HG03565 (cell line): ENCODE results near the gene CDK3.

ENCODE experiments used
- ATAC-seq: cut with Tn5 transposase; IDR thresholded peaks from one replicate; pipeline ENCODE4 v1.9.1; 2021; ENCODE audit warnings: mild to moderate bottlenecking, moderate library complexity; ENCODE audit not compliant: unreplicated experiment

CDK3 gene

GRCh38 chr17:76013377-76013932 is 12.8 kb downstream of the CDK3 start:
- no peak for ATAC-seq

DNA sequence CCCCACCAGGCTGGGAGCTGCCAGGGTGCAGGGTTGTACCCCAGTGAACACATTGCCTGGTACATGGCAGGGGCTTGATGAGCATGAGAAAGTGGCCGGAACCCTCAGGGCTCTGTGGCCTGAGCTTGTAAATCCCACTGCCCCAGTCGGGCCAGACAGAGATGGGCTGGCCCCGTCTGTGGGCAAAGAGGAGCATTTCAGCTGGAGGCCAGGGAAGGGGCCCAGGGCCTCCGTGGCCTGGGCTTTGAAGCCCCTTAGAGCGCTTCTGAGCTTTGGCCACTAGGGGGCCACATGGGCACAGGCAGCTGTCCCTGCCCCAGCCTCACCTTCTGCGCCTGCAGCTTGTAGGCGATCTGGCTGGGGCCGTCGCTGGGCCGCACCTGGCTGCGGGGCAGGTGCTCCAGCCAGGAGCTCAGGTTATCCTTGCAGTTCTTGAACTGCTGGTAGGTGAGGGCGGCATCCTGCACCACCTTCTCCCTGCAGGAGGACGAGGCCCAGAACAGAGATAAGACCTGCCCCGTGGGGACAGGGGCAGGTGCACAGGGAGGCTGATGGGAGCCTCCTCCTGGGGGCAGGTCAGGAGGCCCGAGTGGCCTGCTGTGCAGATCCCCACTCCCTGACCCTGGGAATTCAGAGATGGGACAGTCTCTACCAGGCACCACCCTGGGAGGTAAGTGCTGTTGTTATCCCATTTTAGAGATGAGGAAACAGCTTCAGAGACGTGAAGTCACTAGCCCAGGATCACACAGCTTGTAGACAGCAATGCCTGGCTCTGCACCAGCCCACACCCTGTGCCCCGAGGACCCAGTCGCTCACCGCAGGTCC is 13.7 kb downstream of the CDK3 start:
- ATAC-seq: no peak

DNA sequence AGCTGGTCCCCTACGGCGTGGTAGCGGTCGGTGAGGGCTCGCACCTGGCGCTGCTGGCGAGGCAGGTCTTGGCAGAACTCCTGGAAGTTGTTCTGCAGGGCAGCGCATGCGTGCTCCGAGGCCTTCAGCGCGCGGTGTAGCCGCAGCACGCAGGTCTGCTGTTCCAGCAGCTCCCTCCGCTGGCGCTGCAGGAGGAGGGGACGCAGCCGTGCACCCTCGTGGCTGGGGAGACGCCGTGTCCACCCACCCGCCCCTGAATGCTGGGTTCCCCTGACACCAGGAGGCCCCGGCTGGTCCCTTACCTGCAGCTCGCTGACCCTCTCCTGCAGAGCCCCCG is 14.2 kb downstream of the CDK3 start:
- ATAC-seq: no peak

- no peak for ATAC-seq
Measured at GRCh38 chr17:76017481-76018339, 17.1 kb downstream of the CDK3 start.

- ATAC-seq: no peak
Measured at GRCh38 chr17:76018340-76018680, 17.7 kb downstream of the CDK3 start.

- ATAC-seq: no peak
Measured at GRCh38 chr17:76018801-76019200, 18.1 kb downstream of the CDK3 start.

- no peak for ATAC-seq
Measured at GRCh38 chr17:76019833-76020467, 19.3 kb downstream of the CDK3 start.

DNA sequence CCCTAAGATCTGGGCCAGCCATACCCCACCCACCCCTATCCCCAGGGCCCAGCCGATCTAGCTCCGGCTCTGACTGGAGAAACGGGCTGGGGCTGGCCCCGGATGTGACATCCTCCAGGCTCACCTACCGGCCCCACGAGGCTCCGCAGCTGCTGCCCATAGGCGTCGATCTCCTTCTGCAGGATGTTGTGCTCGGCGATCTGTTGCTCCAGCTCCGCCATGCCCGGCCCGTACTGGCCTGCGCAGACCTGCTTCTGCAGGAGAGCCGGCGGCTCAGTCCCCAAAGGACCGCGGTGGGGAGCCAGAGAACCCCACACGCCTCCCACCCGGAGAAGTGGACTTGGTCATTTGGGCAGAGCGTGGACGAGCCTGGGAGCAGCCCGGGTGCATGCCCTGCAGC is 21.6 kb downstream of the CDK3 start:
- ATAC-seq: no peak

- ATAC-seq: no peak
Measured at GRCh38 chr17:76022973-76023899, 22.6 kb downstream of the CDK3 start.

DNA sequence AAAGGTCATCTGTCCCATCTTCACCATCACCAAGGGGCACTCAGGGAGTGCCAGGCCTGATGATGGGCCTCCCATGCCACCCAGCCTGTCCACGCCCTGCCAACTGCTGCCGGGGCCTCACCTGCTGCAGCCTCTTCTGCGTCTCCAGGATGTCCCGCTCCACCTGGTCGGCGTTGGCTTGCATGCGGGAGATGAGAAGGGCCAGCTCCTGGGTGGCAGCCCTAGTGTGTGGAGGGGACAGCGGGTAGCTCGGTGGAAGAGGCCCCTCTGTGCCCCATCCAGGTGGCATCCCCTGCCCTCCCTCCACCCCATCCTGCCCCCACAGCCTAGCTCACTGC is 23.2 kb downstream of the CDK3 start:
- ATAC-seq: no peak

DNA sequence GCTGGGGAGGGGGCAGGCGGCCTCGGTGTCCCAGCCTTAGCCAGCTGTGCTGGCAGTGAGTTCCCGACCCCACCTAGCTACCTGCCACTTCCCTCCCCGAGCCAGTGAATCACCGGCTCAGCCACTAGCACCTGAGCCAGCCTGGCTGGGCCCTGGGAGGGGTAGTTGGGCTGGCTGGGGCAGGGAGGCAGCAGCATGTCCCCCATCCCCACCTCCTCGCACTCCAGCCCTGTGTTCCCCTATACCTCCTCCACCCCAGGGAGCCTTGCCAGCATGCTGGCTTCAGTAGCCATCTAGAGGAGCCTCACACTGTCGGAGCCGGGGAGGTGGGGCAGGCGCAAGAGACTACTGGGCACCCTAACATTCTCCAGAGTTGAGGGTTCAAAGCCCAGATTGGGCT is 23.7 kb downstream of the CDK3 start:
- ATAC-seq: no peak

GRCh38 chr17:76025294-76025693 is 24.6 kb downstream of the CDK3 start:
- ATAC-seq: no peak

GRCh38 chr17:76026714-76027158 is 26.1 kb downstream of the CDK3 start:
- no peak for ATAC-seq

DNA sequence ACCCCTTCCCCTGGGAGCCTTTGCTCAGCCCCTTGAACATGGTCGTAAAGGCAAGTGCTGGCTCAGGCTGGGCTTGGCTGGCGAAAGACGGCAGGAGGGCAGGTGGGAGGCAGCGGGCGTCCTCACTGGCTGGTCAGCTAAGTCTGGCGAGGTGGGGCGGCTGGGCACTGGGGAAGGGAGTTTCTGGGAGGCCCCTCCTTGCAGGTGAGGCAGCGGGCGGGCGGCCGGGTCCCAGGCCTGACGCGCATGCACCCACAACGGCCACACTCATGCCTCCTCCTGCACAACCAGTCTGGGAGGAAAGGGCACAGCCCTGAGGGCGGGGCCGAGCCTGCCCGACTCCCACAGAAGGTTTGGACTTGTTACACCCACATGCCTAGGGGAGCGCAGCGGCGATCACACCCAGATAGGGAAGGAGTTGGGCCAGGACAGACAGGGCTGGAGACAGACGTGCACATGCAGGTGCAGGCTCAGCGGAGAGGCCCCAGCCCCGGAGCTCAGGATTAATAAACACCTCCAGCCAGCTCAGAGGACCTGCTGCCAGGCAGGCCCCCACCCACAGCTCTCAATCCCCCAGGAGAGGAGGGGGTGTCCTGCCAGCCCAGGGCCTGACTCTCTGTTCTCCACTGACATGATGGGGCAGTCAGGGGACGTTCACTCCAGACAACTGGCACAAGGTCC is 26.6 kb downstream of the CDK3 start, which contains the start of gene EVPL:
EVPL (minus strand) TSS at position 148 of the 681 bp plus-strand sequence; CDS start at position 40, 108 bp downstream.
- ATAC-seq: no peak

- no peak for ATAC-seq
Measured at GRCh38 chr17:76032073-76032779, 31.6 kb downstream of the CDK3 start.

DNA sequence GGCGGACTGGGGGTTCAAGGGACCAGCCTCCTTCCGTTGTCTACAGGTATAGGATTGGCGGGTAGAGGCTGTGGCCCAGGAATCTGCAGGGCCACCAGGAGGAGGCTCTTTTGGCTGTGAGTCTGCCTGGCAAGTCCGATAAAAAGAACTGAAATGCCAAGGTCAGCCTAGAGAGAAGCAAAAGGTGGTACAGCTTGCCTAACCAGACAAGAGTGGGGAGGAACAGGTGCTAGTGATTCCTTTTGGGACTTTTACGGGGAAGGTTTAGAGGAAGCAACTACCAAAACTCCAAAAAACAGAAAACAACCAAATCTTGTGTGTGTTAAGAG is 32.1 kb downstream of the CDK3 start:
- no peak for ATAC-seq

GRCh38 chr17:76033139-76033538 is 32.5 kb downstream of the CDK3 start:
- no peak for ATAC-seq

- no peak for ATAC-seq
Measured at GRCh38 chr17:76034428-76035350, 34.0 kb downstream of the CDK3 start.
